ENCODE results near the gene MCTP1. TPM values are rescaled to one million over a fixed set of nuclear protein-coding genes. Genes with fewer than 3 reads are reported as not detected.

The MCTP1 gene
- total RNA-seq, 4 donors from 2014 or later, result 11.2 to 43.6 (median 16.8) TPM

DNA sequence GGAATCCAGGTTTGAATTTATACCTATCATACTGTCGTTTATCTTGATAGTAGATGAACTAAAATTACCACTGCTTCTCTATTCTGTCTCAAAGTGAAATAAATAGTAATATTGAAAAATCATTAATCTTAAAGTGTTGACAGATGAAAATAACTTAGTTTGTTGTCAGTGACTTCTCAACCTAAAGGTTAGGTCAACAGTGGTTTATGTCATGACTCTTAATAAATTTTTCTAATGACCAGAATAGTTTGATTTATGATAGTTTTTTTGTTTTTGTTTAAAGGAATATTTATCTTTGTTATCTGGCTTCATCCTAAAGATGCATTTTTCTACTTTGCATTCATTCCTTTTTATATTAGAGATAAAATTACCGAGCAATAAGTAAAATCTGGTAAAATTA, 585.3 kb downstream of the MCTP1 start:
- TF ChIP-seq, protein P1, sequence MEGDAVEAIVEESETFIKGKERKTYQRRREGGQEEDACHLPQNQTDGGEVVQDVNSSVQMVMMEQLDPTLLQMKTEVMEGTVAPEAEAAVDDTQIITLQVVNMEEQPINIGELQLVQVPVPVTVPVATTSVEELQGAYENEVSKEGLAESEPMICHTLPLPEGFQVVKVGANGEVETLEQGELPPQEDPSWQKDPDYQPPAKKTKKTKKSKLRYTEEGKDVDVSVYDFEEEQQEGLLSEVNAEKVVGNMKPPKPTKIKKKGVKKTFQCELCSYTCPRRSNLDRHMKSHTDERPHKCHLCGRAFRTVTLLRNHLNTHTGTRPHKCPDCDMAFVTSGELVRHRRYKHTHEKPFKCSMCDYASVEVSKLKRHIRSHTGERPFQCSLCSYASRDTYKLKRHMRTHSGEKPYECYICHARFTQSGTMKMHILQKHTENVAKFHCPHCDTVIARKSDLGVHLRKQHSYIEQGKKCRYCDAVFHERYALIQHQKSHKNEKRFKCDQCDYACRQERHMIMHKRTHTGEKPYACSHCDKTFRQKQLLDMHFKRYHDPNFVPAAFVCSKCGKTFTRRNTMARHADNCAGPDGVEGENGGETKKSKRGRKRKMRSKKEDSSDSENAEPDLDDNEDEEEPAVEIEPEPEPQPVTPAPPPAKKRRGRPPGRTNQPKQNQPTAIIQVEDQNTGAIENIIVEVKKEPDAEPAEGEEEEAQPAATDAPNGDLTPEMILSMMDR (IDR thresholded peaks at IDR 0.05), result no peak
- TF ChIP-seq EP300 (IDR thresholded peaks at IDR 0.05), result no peak
- TF ChIP-seq POLR2AphosphoS5 (IDR thresholded peaks at IDR 0.05), result no peak
- no peak for TF ChIP-seq POLR2A (IDR thresholded peaks at IDR 0.05; ENCODE audit: low read depth)
- WGBS, result 91% methylated on average over 2 of the region's 2 CpGs
- intact Hi-C loops (cut with DNase I), result no loop called here

DNA sequence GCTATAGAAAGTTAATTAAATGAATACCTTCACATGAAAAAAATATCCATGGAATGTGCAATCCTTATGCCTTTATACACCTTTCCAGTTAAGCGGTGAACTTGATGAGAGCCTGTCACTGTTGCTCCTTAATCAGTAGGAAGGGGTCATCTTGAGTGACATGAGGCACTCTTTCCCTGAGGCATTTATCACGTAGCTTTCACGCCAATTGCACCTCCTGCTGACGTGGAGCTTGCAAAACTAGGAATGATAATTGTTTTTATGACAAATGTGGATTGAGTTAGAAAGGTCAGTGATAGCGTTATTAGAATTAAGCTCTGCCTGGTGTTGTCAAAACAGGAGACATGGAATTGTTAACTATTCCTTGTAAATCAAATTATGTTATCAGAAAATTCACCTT, 586.7 kb downstream of the MCTP1 start:
- H3K4me3 ChIP-seq, result no peak overlapping the region
- TF ChIP-seq, protein P1 (IDR thresholded peaks at IDR 0.05), result no peak
- TF ChIP-seq POLR2AphosphoS5 (IDR thresholded peaks at IDR 0.05), result no peak
- TF ChIP-seq EP300 (IDR thresholded peaks at IDR 0.05), result no peak
- TF ChIP-seq POLR2A (IDR thresholded peaks at IDR 0.05; ENCODE audit: low read depth), result no peak
- no peaks in the 10 kb centered on the region for H3K4me1 ChIP-seq
- DNase-seq (ENCODE audit: extremely low spot score), result no peak
- no peak overlapping the region for H3K27ac ChIP-seq (replicated peaks in 1 of 4)
- no peaks in the 10 kb centered on the region for H3K27me3 ChIP-seq
- intact Hi-C loops (cut with DNase I), result no loop called here
- peaks cover 0 to 5% (median 2%) of the 10 kb centered on the region in 4 donors for H3K36me3 ChIP-seq
- 89% methylated on average over 5 of the region's 5 CpGs for WGBS
- no peaks in the 10 kb centered on the region for H3K9me3 ChIP-seq

More for the DNA sequence above, 585.3 kb downstream of the MCTP1 start:
- Histone ChIP-seq H3K36me3 (peaks cover 0 to 6% (median 3%) of the 10 kb centered on the region in 4 donors), H3K27ac (replicated peaks in 1 of 4) (no peak overlapping the region), H3K4me1 (no peaks in the 10 kb centered on the region), H3K4me3 (no peak overlapping the region), H3K27me3 (no peaks in the 10 kb centered on the region), H3K9me3 (no peaks in the 10 kb centered on the region)
- DNase-seq (ENCODE audit: extremely low spot score), result no peak

DNA sequence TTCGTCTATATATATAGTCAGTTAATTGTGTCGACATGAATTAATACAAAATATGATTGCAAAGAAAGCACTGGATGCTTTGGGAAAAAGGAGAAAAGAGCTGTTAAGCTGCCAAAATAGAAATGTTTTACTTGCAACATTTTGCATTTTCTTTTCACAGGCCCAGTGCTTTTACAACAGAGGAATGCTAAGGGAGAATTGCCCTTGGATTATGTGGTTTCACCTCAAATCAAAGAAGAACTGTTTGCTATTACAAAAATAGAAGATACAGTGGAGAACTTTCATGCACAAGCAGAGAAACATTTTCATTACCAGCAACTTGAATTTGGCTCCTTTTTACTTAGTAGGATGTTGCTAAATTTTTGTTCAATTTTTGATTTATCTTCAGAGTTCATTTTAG, 590.2 kb downstream of the MCTP1 start:
- Histone ChIP-seq H3K4me1 (peaks cover 0 to 3% (median 0%) of the 10 kb centered on the region in 4 donors), H3K27me3 (no peaks in the 10 kb centered on the region), H3K36me3 (peaks cover 0 to 7% (median 3%) of the 10 kb centered on the region in 4 donors), H3K9me3 (no peaks in the 10 kb centered on the region), H3K4me3 (no peak overlapping the region), H3K27ac (replicated peaks in 1 of 4) (no peak overlapping the region)
- intact Hi-C loops (cut with DNase I), result no loop called here
- no peak for DNase-seq (ENCODE audit: extremely low spot score)
- TF ChIP-seq EP300 (IDR thresholded peaks at IDR 0.05) (no peak), POLR2AphosphoS5 (IDR thresholded peaks at IDR 0.05) (no peak), POLR2A (IDR thresholded peaks at IDR 0.05; ENCODE audit: low read depth) (no peak)
- TF ChIP-seq, protein P1 (IDR thresholded peaks at IDR 0.05), result no peak
- 94% methylated on average over 2 of the region's 2 CpGs for WGBS

DNA sequence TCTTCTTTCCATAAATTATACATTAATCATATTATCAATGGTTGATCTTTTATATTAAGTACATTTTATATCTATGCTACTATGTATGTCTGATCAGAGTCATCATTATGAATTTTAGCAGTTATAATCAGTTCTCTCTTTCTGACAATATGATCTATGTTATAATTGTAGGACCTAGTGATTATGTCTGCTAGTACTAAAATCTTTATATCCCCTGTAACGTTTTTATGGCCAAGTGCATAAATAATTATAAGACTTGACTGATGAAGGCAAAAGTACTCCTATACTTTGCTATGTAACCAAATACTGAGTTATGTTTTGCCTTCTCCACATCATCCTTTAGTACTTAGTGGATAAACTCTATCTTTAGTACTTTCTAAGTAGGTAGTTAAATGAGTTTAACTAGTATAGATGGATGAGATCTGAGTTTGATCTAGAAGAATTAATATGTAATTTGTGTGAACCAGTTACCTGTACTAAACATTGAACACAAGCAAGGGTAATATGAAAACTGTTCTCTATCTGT, 591.0 kb downstream of the MCTP1 start:
- no peak for DNase-seq (ENCODE audit: extremely low spot score)
- TF ChIP-seq POLR2AphosphoS5 (IDR thresholded peaks at IDR 0.05) (no peak), EP300 (IDR thresholded peaks at IDR 0.05) (no peak), POLR2A (IDR thresholded peaks at IDR 0.05; ENCODE audit: low read depth) (no peak)
- TF ChIP-seq, protein P1 (IDR thresholded peaks at IDR 0.05), result no peak
- H3K9me3 ChIP-seq, result no peaks in the 10 kb centered on the region
- peaks cover 0 to 3% (median 0%) of the 10 kb centered on the region in 4 donors for H3K4me1 ChIP-seq
- no peak overlapping the region for H3K27ac ChIP-seq (replicated peaks in 1 of 4)
- H3K36me3 ChIP-seq, result peaks cover 0 to 12% (median 5%) of the 10 kb centered on the region in 4 donors
- H3K27me3 ChIP-seq, result no peaks in the 10 kb centered on the region
- WGBS, result 77% methylated on average over 1 of the region's 1 CpG
- intact Hi-C loops (cut with DNase I), result no loop called here
- no peak overlapping the region for H3K4me3 ChIP-seq

Data from esophagus muscularis mucosa (tissue), 4 donors.